GM21526 (cell line): ENCODE results near the gene IDI2.

Source experiments
- ATAC-seq: cut with Tn5 transposase; IDR thresholded peaks from one replicate; pipeline ENCODE4 v1.9.1; 2021; ENCODE audit warnings: moderate library complexity; ENCODE audit not compliant: unreplicated experiment, low FRiP score

Gene IDI2

DNA sequence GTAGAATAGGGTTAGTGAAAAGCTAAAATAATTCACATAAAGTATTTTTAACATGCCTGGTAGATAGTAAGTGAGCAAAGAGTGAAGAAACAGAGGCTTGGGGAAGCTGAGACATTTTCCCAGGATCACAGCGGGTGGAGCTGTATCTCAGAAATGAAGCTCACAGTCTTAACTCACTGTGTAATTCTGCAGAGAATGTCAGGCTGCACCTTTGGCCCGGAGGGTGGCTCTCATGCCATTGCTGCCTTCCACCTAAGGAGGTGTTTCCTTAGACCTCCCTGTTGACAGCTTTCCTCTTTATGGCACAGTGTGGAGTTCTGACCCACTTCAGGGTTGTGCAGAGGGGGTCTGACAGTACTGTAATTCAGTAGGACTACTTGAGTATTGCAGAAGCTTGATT, 40.3 kb downstream of the IDI2 start:
- no peak for ATAC-seq

GRCh38 chr10:983971-984655, 41.5 kb downstream of the IDI2 start:
- no peak for ATAC-seq

DNA sequence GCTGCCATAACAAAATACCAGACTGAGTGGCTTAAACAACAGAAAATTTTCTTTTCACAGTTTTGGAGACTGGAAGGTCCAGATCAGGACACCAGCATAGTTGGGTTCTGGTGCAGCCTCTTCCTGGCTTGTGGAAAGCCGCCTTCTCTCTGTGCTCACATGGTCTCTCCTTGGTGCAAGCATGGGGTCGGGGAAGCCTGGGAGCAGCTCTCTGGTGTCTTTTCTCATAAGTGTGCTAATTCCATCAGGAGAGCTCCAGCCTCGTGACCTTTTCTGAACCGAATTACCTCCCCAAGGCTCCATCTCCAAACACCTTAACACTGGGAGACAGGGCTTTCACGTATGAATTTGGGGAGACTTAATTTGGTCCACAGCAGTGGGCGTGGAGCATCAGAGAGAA, 42.3 kb downstream of the IDI2 start:
- no peak for ATAC-seq

- ATAC-seq: no peak
Observed at GRCh38 chr10:980468-981093, 45.1 kb downstream of the IDI2 start.

DNA sequence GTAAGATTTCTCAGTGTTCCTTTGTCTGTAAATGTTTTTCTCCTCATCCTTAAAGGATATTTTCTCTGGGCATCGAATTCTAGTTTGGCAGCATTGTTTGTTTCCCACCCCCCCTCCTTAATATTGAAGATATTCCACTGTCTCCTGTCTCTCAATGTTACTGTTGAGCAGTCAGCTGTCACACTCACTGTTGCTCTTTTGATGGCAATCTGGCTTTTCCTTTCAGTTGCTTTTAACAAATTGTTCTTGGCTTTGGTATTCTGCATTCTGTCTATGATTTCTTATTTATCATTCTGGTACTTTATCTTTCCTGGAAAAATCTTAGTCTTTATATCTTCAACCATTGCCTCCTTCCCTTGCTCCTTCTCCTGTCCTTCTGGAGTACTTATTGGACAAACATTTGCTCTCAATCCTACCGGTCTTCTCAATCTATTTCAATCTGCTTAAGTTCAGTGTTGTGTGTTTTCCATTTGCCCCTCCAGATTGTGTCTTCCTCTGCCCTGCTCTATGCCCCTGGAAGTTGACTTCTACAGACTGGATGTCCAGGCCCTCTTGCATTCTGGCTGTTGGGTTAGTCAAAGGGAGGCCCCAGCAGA, 46.7 kb downstream of the IDI2 start:
- no peak for ATAC-seq

DNA sequence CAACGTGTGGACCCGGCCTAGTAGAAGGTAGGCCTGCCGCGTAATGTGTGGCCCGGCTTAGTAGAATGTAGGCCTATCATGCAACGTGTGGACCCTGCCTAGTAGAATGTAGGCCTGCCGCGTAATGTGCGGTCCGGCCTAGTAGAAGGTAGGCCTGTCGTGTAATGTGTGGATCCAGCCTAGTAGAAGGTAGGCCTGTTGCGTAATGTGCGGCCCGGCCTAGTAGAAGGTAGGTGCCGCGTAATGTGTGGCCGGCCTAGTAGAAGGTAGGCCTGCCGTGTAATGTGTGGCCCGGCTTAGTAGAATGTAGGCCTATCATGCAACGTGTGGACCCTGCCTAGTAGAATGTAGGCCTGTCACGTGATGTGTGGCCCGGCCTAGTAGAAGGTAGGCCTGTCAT, 49.3 kb downstream of the IDI2 start:
- no peak for ATAC-seq

GRCh38 chr10:974785-975074, 50.9 kb downstream of the IDI2 start:
- ATAC-seq: no peak

- no peak for ATAC-seq
Observed at GRCh38 chr10:974038-974784, 51.4 kb downstream of the IDI2 start.

DNA sequence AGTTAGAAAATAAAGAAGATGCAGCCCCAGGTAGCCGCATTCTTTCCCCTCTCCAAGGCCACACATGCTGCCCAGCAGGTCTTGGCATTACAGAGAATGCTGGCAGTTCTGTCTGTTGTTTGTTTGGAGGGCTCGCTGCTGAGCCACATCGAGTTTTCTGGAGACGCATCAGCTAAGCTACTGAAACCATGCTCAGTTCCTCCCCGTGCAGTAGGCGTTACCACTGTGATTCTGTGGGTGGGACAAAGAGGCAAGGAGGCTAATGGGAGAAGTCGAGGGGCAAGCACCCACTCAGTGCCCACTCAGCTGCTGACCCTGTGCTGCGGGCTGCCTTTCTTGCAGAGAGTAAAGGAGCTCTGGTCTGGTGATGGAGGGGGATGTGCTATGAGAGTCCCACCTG, 52.9 kb downstream of the IDI2 start:
- ATAC-seq: no peak

DNA sequence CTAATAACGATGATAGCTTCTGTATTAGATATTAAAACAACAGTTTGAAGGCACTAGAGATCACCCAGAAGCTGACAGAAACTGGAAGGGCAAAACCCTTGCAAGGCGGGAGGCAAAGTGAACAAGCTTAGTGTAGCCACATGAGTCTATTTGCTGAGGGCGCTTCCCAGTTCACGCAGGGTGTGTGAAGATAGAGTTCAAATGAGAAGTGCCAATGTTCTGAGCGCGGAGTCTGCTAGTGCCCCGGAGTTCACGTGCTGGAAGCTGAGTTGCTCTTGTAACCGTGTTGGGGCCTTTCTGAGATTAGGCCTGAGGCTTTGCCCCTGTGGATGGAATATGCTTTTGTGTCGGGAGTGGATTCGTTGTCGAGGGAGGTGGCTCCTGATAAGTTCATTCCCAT, 54.0 kb downstream of the IDI2 start:
- ATAC-seq: no peak

- no peak for ATAC-seq
Observed at GRCh38 chr10:971150-971542, 54.5 kb downstream of the IDI2 start.

GRCh38 chr10:970311-971149, 55.1 kb downstream of the IDI2 start:
- no peak for ATAC-seq

- ATAC-seq: no peak
Observed at GRCh38 chr10:969473-970150, 56.0 kb downstream of the IDI2 start.
